ENCODE data around the gene ITGB3.

The ITGB3 gene

DNA sequence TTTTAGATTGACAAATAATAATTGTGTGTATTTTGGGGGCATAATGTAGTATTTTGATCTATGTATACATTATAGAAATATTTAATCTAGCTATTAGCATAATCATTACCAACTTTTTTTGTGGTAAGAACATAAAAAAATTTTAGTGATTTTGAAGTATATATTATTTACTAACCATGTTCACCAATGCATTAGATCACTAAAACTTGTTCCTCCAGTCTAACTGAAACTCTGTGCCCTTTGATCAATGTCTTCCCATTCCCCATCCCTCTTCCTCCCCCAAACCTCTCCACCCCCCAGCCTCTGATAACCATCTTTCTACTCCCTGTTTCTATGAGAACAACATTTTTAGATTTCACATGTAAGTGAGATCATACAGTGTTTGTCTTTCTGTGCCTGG is 78.7 kb downstream of the ITGB3 start:
- TF ChIP-seq YY1 (IDR thresholded peaks at IDR 0.05; ENCODE audit: low read depth) (no peak), TCF12 (IDR thresholded peaks at IDR 0.05; ENCODE audit: low read depth) (no peak), NFIC (IDR thresholded peaks at IDR 0.05) (no peak), RAD21 (IDR thresholded peaks at IDR 0.05; ENCODE audit: low read depth) (no peak), CREB1 (IDR thresholded peaks at IDR 0.05; ENCODE audit: low read depth) (no peak), ZBTB7A (IDR thresholded peaks at IDR 0.05; ENCODE audit: low read depth) (no peak), EGR1 (IDR thresholded peaks at IDR 0.05) (no peak), FOXM1 (IDR thresholded peaks at IDR 0.05; ENCODE audit: borderline replicate concordance, low read depth) (no peak), EP300 (IDR thresholded peaks at IDR 0.05; ENCODE audit: borderline replicate concordance) (no peak)
- TF ChIP-seq, protein P1, sequence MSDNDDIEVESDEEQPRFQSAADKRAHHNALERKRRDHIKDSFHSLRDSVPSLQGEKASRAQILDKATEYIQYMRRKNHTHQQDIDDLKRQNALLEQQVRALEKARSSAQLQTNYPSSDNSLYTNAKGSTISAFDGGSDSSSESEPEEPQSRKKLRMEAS (IDR thresholded peaks at IDR 0.05) = no peak

DNA sequence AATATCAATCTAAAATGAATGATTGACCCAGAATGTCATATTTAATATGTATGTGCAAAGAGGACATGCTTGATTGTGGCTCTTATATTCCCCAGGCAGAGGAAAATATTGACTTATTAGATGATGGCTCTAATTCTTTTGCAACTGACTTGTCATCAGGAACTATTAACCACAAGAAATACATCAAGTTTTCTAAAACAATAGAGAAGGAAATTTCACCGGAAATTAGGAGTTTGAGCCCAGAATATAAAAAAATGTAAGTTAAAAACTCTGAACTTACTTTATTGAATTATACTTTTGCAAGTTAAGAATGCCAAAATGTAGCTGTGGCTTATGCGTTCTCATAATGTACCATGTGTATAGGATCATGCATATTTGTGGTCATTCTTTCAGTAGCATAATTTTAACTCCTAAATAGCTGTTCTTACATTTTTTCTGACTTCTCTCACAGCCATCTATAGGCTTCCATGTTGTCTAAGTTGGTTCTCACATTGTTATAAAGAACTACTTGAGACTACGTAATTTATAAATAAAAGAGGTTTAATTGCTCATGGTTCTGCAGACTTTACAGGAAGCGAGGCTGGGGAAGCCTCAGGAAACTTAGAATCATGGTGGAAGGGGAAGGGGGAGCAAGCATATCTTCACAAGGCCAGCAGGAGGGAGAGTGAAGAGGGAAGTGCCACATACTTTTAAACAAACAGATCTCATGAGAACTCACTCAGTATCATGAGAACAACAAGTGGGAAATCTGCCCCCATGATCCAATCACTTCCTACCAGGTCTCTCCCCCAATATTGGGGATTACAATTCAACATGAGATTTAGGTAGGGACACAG is 81.7 kb downstream of the ITGB3 start:
- TF ChIP-seq YY1 (IDR thresholded peaks at IDR 0.05; ENCODE audit: low read depth) (no peak), EGR1 (IDR thresholded peaks at IDR 0.05) (no peak), FOXM1 (IDR thresholded peaks at IDR 0.05; ENCODE audit: borderline replicate concordance, low read depth) (no peak), CEBPB (IDR thresholded peaks at IDR 0.05) (no peak)

DNA sequence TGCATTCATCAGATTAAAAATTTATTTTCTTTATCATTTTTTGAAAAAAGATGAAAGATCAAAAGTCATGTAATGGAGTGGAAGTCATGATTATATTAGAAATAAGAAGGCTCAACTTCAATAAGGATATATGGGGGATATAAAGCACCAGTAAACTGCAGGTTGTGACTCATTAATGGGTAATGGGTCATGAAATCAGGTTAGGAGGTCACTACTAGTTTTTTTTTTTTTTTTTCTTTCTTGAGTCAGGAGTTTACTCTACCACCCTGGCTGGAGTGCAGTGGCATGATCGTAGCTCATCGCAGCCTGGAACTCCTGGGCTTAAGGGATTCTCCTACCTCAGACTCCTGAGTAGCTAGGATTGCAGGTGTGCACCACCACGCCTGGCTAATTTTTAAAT is 84.4 kb downstream of the ITGB3 start:
- TF ChIP-seq TCF12 (IDR thresholded peaks at IDR 0.05; ENCODE audit: low read depth) = no peak
- TF ChIP-seq, protein P1 (IDR thresholded peaks at IDR 0.05) = no peak
- TF ChIP-seq FOXM1 (IDR thresholded peaks at IDR 0.05; ENCODE audit: borderline replicate concordance, low read depth) = no peak
- TF ChIP-seq TEAD4 (IDR thresholded peaks at IDR 0.05) = no peak
- no peak for TF ChIP-seq ZBTB7A (IDR thresholded peaks at IDR 0.05; ENCODE audit: low read depth)
- no peak for TF ChIP-seq EGR1 (IDR thresholded peaks at IDR 0.05)
- no peak for TF ChIP-seq RAD21 (IDR thresholded peaks at IDR 0.05; ENCODE audit: low read depth)
- no peak for TF ChIP-seq YY1 (IDR thresholded peaks at IDR 0.05; ENCODE audit: low read depth)
- TF ChIP-seq NFIC (IDR thresholded peaks at IDR 0.05) = no peak
- TF ChIP-seq, protein P2, sequence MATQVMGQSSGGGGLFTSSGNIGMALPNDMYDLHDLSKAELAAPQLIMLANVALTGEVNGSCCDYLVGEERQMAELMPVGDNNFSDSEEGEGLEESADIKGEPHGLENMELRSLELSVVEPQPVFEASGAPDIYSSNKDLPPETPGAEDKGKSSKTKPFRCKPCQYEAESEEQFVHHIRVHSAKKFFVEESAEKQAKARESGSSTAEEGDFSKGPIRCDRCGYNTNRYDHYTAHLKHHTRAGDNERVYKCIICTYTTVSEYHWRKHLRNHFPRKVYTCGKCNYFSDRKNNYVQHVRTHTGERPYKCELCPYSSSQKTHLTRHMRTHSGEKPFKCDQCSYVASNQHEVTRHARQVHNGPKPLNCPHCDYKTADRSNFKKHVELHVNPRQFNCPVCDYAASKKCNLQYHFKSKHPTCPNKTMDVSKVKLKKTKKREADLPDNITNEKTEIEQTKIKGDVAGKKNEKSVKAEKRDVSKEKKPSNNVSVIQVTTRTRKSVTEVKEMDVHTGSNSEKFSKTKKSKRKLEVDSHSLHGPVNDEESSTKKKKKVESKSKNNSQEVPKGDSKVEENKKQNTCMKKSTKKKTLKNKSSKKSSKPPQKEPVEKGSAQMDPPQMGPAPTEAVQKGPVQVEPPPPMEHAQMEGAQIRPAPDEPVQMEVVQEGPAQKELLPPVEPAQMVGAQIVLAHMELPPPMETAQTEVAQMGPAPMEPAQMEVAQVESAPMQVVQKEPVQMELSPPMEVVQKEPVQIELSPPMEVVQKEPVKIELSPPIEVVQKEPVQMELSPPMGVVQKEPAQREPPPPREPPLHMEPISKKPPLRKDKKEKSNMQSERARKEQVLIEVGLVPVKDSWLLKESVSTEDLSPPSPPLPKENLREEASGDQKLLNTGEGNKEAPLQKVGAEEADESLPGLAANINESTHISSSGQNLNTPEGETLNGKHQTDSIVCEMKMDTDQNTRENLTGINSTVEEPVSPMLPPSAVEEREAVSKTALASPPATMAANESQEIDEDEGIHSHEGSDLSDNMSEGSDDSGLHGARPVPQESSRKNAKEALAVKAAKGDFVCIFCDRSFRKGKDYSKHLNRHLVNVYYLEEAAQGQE (IDR thresholded peaks at IDR 0.05; ENCODE audit: low read depth) = no peak
- TF ChIP-seq EP300 (IDR thresholded peaks at IDR 0.05; ENCODE audit: borderline replicate concordance) = no peak
- TF ChIP-seq, protein P3, sequence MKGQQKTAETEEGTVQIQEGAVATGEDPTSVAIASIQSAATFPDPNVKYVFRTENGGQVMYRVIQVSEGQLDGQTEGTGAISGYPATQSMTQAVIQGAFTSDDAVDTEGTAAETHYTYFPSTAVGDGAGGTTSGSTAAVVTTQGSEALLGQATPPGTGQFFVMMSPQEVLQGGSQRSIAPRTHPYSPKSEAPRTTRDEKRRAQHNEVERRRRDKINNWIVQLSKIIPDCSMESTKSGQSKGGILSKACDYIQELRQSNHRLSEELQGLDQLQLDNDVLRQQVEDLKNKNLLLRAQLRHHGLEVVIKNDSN (IDR thresholded peaks at IDR 0.05) = no peak
- no peak for TF ChIP-seq CEBPB (IDR thresholded peaks at IDR 0.05)
- TF ChIP-seq CREB1 (IDR thresholded peaks at IDR 0.05; ENCODE audit: low read depth) = no peak
- TF ChIP-seq TAF1 (IDR thresholded peaks at IDR 0.05; ENCODE audit: low read depth) = no peak

DNA sequence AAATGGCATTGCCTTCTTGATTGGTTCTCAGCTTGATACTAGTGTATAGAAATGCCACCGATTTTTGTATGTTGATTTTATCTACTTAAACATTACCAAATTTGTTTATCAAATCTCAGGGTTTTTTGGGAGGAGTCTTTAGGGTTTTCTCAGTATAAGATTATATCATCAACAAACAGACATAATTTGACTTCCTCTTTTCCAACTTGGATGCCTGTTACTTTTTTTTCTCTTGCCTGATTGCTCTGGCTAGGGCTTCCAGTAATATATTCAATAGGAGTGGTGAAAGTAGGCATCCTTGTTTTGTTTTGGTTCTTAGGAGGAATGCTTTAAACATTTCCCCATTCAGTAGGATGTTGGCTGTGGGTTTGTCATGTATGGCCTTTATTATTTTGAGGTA is 99.2 kb downstream of the ITGB3 start:
- no peak for TF ChIP-seq EGR1 (IDR thresholded peaks at IDR 0.05)

DNA sequence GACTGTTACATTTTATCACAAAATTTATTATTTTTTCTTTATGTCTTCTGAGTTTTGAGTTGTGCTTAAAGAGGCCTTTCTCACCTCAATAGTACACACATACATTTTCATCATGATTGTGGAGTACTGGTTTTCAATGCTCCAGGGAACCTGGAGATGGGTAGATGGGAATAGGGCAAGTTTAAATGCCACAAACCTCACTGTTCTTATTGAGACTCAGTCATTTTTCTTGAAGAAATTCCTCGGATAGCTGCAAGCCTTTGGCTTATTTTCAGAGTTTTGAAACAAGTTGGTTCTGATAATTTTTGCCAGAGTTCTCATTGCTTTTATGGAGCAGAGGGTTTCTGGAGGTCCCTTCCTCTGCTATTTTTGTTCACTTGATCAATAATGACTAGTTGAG is 105.0 kb downstream of the ITGB3 start:
- TF ChIP-seq, protein P3 (IDR thresholded peaks at IDR 0.05) = no peak
- no peak for TF ChIP-seq NFIC (IDR thresholded peaks at IDR 0.05)
- no peak for TF ChIP-seq CEBPB (IDR thresholded peaks at IDR 0.05)
- TF ChIP-seq TCF12 (IDR thresholded peaks at IDR 0.05; ENCODE audit: low read depth) = no peak
- no peak for TF ChIP-seq EP300 (IDR thresholded peaks at IDR 0.05; ENCODE audit: borderline replicate concordance)
- no peak for TF ChIP-seq TAF1 (IDR thresholded peaks at IDR 0.05; ENCODE audit: low read depth)
- TF ChIP-seq, protein P1 (IDR thresholded peaks at IDR 0.05) = no peak
- no peak for TF ChIP-seq CREB1 (IDR thresholded peaks at IDR 0.05; ENCODE audit: low read depth)
- no peak for TF ChIP-seq EGR1 (IDR thresholded peaks at IDR 0.05)
- TF ChIP-seq, protein P2 (IDR thresholded peaks at IDR 0.05; ENCODE audit: low read depth) = no peak
- no peak for TF ChIP-seq ZBTB7A (IDR thresholded peaks at IDR 0.05; ENCODE audit: low read depth)
- TF ChIP-seq YY1 (IDR thresholded peaks at IDR 0.05; ENCODE audit: low read depth) = no peak
- no peak for TF ChIP-seq FOXM1 (IDR thresholded peaks at IDR 0.05; ENCODE audit: borderline replicate concordance, low read depth)
- TF ChIP-seq RAD21 (IDR thresholded peaks at IDR 0.05; ENCODE audit: low read depth) = no peak
- no peak for TF ChIP-seq TEAD4 (IDR thresholded peaks at IDR 0.05)
